ENCODE data around the gene HES2. TPM values are rescaled to one million over a fixed set of nuclear protein-coding genes. Genes with fewer than 3 reads are reported as not detected.
"Not testable (repeated sequence)": the region's sequence is repeated elsewhere in the genome, so short reads cannot be mapped to it uniquely, and the experiment has no call there.

Gene HES2
- total RNA-seq, 1 experiment from 2014 or later: 1.2 TPM

- no peaks in the 10 kb centered on the region for H3K9me3 ChIP-seq (ENCODE audit: control insufficient read depth, low read depth, low read length)
- peaks cover 3% of the 10 kb centered on the region for H3K79me2 ChIP-seq (ENCODE audit: insufficient read depth, low read length)
- Mint-ChIP-seq H3K4me3 (no peak overlapping the region), H3K9me3 (no peaks in the 10 kb centered on the region), H3K4me1 (peaks cover 11 to 12% of the 10 kb centered on the region in 2 experiments), H3K36me3 (ENCODE audit: insufficient read depth in 1 of 3, low read depth in 3 of 3) (peaks cover 0 to 4% (median 2%) of the 10 kb centered on the region in 3 experiments; a peak in 3 of 7 replicates), H3K27ac (no peak overlapping the region), H3K27me3 (ENCODE audit: low read depth) (peaks cover 40% of the 10 kb centered on the region)
- no peak overlapping the region for H4K5ac ChIP-seq (ENCODE audit: insufficient read length, low read depth, low read length)
- TF ChIP-seq, protein P1, sequence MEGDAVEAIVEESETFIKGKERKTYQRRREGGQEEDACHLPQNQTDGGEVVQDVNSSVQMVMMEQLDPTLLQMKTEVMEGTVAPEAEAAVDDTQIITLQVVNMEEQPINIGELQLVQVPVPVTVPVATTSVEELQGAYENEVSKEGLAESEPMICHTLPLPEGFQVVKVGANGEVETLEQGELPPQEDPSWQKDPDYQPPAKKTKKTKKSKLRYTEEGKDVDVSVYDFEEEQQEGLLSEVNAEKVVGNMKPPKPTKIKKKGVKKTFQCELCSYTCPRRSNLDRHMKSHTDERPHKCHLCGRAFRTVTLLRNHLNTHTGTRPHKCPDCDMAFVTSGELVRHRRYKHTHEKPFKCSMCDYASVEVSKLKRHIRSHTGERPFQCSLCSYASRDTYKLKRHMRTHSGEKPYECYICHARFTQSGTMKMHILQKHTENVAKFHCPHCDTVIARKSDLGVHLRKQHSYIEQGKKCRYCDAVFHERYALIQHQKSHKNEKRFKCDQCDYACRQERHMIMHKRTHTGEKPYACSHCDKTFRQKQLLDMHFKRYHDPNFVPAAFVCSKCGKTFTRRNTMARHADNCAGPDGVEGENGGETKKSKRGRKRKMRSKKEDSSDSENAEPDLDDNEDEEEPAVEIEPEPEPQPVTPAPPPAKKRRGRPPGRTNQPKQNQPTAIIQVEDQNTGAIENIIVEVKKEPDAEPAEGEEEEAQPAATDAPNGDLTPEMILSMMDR (conservative IDR thresholded peaks at IDR 0.05): 0 out of 3 replicates have a peak, but pooled peaks have one; percentile 12
- H2BK12ac ChIP-seq (ENCODE audit: insufficient read length, low read depth, low read length): no peak overlapping the region
- no peaks in the 10 kb centered on the region for H3K27me3 ChIP-seq (ENCODE audit: insufficient read depth, low read length)
- no peaks in the 10 kb centered on the region for H4K20me1 ChIP-seq (ENCODE audit: control insufficient read depth, insufficient read depth, insufficient read length)
- H3K4ac ChIP-seq (ENCODE audit: low read depth, low read length): no peak overlapping the region
- no peak overlapping the region for H4K8ac ChIP-seq (replicated peaks; ENCODE audit: insufficient read length, low read depth, low read length)
- H4K91ac ChIP-seq (ENCODE audit: insufficient read length, low read depth, low read length): no peak overlapping the region
- DNase-seq: no peak
- H3K56ac ChIP-seq (ENCODE audit: insufficient read length, low read depth, low read length): no peak overlapping the region
- peaks cover 11% of the 10 kb centered on the region for H3K23me2 ChIP-seq (ENCODE audit: insufficient read length, low read depth, low read length, poor library complexity, severe bottlenecking)
- H3K79me1 ChIP-seq (ENCODE audit: insufficient read depth, low read depth, low read length, poor library complexity, severe bottlenecking): no peaks in the 10 kb centered on the region
- H3K23ac ChIP-seq (ENCODE audit: insufficient read length, low read depth, low read length): no peak overlapping the region
- H2AK5ac ChIP-seq (ENCODE audit: insufficient read length, low read length): no peak overlapping the region
- no peak overlapping the region for H3K18ac ChIP-seq (ENCODE audit: insufficient read length, low read depth, low read length)
- H3K4me2 ChIP-seq (ENCODE audit: insufficient read depth, insufficient read length, low read length): no peak overlapping the region
- H2BK15ac ChIP-seq (ENCODE audit: low read depth, low read length): no peak overlapping the region
- H3K4me1 ChIP-seq (ENCODE audit: insufficient read depth, low read length): no peaks in the 10 kb centered on the region; the same call in 1 of the 2 replicates
- no peak overlapping the region for H2AFZ ChIP-seq (ENCODE audit: low read length)
- H3K27ac ChIP-seq (ENCODE audit: insufficient read length, low read depth, low read length): no peak overlapping the region
- H2BK5ac ChIP-seq (ENCODE audit: insufficient read length, low read length): no peak overlapping the region
- H2BK120ac ChIP-seq (ENCODE audit: low read depth, low read length, poor library complexity, severe bottlenecking): no peak overlapping the region
- no peak overlapping the region for H2BK20ac ChIP-seq (ENCODE audit: low read depth, low read length, poor library complexity, severe bottlenecking)
- H3K14ac ChIP-seq (ENCODE audit: insufficient read depth, low read length): no peak overlapping the region
- no peak overlapping the region for H3K9ac ChIP-seq (ENCODE audit: extremely low read depth, insufficient read length, low read length)
- H3T11ph ChIP-seq (ENCODE audit: low read length): no peak overlapping the region
These were observed 22.7 kb downstream of the HES2 start for GRCh38 chr1:6396998-6397397.

DNA sequence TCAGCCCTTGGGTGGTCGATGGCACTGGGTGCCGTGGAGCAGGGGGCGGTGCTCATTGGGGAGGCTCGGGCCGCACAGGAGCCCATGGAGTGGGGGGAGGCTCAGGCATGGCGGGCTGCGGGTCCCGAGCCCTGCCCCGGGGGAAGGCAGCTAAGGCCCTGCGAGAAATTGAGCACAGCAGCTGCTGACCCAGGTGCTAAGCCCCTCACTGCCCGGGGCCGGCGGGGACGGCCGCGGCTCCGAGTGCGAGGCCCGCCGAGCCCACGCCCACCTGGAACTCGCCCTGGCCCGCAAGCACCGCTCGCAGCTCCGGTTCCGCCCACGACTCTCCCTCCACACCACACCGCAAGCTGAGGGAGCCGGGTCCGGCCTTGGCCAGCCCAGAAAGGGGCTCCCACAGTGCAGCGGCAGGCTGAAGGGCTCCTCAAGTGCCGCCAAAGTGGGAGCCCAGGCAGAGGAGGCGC, 23.9 kb downstream of the HES2 start:
- H3K27ac ChIP-seq (ENCODE audit: insufficient read length, low read depth, low read length); H2AK5ac ChIP-seq (ENCODE audit: insufficient read length, low read length); H3K56ac ChIP-seq (ENCODE audit: insufficient read length, low read depth, low read length); H3K18ac ChIP-seq (ENCODE audit: insufficient read length, low read depth, low read length); H3K9me3 ChIP-seq (ENCODE audit: control insufficient read depth, low read depth, low read length); H2BK5ac ChIP-seq (ENCODE audit: insufficient read length, low read length); H3K79me1 ChIP-seq (ENCODE audit: insufficient read depth, low read depth, low read length, poor library complexity, severe bottlenecking); H3K4ac ChIP-seq (ENCODE audit: low read depth, low read length); H3K36me3 Mint-ChIP-seq (ENCODE audit: insufficient read depth in 1 of 3, low read depth in 3 of 3); H3K23ac ChIP-seq (ENCODE audit: insufficient read length, low read depth, low read length); H2BK12ac ChIP-seq (ENCODE audit: insufficient read length, low read depth, low read length); H2BK20ac ChIP-seq (ENCODE audit: low read depth, low read length, poor library complexity, severe bottlenecking); H3K14ac ChIP-seq (ENCODE audit: insufficient read depth, low read length); H3T11ph ChIP-seq (ENCODE audit: low read length); H4K8ac ChIP-seq (replicated peaks; ENCODE audit: insufficient read length, low read depth, low read length); H2BK15ac ChIP-seq (ENCODE audit: low read depth, low read length); H4K5ac ChIP-seq (ENCODE audit: insufficient read length, low read depth, low read length); H3K79me2 ChIP-seq (ENCODE audit: insufficient read depth, low read length); H2AFZ ChIP-seq (ENCODE audit: low read length); H4K20me1 ChIP-seq (ENCODE audit: control insufficient read depth, insufficient read depth, insufficient read length); H3K4me2 ChIP-seq (ENCODE audit: insufficient read depth, insufficient read length, low read length); H4K91ac ChIP-seq (ENCODE audit: insufficient read length, low read depth, low read length); H3K9ac ChIP-seq (ENCODE audit: extremely low read depth, insufficient read length, low read length); H3K4me1 ChIP-seq (ENCODE audit: insufficient read depth, low read length); H3K9me3 Mint-ChIP-seq; H2BK120ac ChIP-seq (ENCODE audit: low read depth, low read length, poor library complexity, severe bottlenecking); DNase-seq; H3K27me3 ChIP-seq (ENCODE audit: insufficient read depth, low read length); H3K27ac Mint-ChIP-seq; H3K4me3 Mint-ChIP-seq: not testable (repeated sequence)
- WGBS (ENCODE audit: extremely low coverage, insufficient read length, low lambda C conversion rate): no CpG with 5 or more reads among the region's 34 CpGs
- Mint-ChIP-seq H3K4me1 (peaks cover 13 to 15% of the 10 kb centered on the region in 2 experiments), H3K27me3 (ENCODE audit: low read depth) (peaks cover 29% of the 10 kb centered on the region)
- peaks cover 11% of the 10 kb centered on the region for H3K23me2 ChIP-seq (ENCODE audit: insufficient read length, low read depth, low read length, poor library complexity, severe bottlenecking)
